Left colon (tissue), 2 donors: Measurements from ENCODE around the gene EGR2. TPM values are rescaled to one million over a fixed set of nuclear protein-coding genes. Genes with fewer than 3 reads are reported as not detected.

Source experiments
- ATAC-seq: fragments of 200-7000 bp; cut with Tn5 transposase; one replicate; pipeline ENCODE4 v1.9.1; 2020; ENCODE audit warnings: mild to moderate bottlenecking, moderate library complexity
- DNase-seq, 2 donors: peaks; one replicate each; pipeline ENCODE4 v3.0.0-alpha.2; 2020
- intact Hi-C, 2 donors: fragments of 100-400 bp; cut with DNase I in 1 of 2; cut with micrococcal nuclease in 1 of 2; formaldehyde crosslinking; loops; one replicate each; pipeline versions ENCODE4 v1.11.2 to v1.14.0; 2022; cut with DNase I, micrococcal nuclease
- long read RNA-seq: library from polyadenylated mRNA; unstranded; transcript quantifications from one replicate; pipeline ENCODE4 v2.0.0, GENCODE V29; 2021
- total RNA-seq, 2 donors: library from RNA; stranded (reverse); fragmentation: NEBNext Ultra II Directional; extraction: Animal tissue kit (Norgen Biotek cat#: 25700); gene quantifications; one replicate each; pipeline ENCODE4 v1.2.1, GENCODE V29; 2021
- donor health status: DM: no; HTN: no; CAD: no.
- donor health status: DM: yes; HTN: yes; CAD: no.

The EGR2 gene
- 1 to 10 TPM; 1.1 to 1.2 TPM for total RNA-seq
- long read RNA-seq, partial matches to known transcripts = 0 of 3 reads
- long read RNA-seq, other reads (novel, unspliced or antisense) = 3 of 3 reads

DNA sequence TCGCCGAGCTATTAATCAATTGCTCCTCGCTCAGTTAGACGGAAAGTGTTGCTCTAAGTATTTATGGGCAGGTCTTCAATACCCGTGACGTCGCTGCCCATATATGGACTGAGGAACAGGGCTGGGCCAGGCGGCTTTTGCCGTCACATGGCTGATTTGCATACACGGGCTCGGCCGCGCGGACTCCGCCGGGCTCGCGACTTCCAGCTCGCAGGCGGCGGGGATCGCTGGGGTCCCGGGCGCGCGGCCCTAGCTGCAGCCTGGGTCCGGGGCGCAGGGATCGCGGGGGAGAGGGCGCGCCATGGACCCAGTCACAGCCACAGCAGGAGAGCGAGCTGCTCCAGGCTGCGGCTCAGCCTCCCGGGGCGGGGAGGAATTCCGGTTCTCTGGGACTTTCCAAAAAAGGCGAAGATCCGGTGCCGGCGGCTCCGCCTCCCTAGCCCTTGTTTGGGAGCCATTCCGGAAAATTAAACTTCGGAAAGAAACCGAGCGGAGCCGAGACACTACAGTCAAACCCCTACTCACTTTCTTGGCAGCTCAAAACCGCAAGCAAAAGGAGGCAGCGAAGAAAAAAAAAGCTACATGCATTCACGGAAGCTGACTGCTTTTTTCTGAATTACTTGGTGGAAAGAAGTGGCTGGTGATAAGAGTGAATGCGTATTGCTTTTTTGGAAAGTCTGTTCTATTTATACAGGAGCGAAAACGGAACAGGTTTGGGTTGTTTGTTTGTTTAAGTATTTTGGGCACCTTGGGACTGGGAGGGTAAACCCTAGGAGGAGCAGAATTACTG, at the start of gene EGR2:
EGR2 (minus strand) TSS at position 36 of the 790 bp plus-strand sequence. CDS start 337 bp downstream, outside the sequence.
- ATAC-seq (peak; percentile 88), DNase-seq (peak; percentile 94 to 95)
- intact Hi-C loops = loop anchor here in 1 of 2 donors (5.0 to 10.0 kb wide), 2 partner anchors 224 to 338 kb away; no protein-coding TSS in a partner anchor

DNA sequence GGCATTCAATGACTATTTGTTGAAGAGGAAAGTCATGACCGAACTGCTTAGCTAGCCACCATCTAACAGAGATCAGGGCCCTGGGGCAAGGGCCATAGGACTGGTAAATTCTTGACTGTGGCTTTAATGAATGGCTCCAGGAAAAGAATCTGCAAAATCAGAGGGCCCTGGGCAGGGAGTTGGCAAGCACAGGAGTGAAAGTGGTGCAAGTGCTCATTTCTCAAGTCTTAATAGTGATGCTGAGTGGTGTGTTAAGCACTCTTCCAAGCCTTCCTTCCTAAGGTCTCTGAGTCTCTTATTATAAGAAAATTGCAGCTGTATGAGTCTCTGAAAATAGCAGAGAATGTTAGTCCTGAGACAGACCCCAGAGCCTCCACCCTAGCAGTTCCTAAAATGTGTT, 46.3 kb upstream of the EGR2 start:
- ATAC-seq (no peak), DNase-seq (no peak)
- intact Hi-C loops = no loop called here

DNA sequence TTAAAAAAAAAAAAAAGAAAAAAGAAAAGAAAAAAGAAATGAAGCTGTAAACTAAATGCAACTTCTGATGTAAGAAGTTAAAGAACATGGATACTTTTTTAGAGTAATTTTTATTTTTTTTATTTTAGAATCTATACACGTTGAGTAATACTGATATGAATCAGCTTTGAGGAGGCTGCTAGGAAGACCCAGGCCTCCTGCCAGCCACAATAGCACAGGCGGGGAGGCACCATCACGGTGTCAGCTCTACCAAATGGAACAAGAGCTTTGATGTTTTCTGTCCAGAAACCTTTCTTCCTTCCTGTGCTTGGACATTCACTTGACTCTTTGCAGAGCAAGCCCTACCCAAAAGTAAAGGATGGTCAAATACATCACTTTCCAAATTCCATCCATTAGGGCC, 45.3 kb upstream of the EGR2 start:
- ATAC-seq = no peak
- intact Hi-C loops = no loop called here

DNA sequence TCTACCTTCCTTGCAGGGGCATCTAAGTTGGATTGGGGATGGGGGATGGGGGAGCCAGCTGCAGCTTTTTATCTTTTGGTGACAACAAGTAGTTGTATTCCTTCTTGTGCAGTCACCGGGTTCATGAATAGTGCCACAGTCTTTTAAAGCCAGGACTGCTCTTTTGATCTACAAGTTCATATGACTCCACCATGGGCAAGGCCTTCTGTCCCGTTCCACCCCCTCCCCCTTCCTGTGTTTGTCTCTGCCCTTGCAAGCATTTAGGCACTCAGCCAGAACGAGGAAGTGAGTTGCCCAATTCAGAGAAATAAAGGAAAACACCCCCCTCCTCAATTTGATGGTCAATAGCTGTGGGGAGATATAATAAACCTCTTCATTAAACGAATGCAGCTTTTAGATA, 44.8 kb upstream of the EGR2 start:
- intact Hi-C loops = no loop called here
- no peak for DNase-seq
- ATAC-seq = no peak

More for the DNA sequence above, 45.3 kb upstream of the EGR2 start:
- no peak for DNase-seq

DNA sequence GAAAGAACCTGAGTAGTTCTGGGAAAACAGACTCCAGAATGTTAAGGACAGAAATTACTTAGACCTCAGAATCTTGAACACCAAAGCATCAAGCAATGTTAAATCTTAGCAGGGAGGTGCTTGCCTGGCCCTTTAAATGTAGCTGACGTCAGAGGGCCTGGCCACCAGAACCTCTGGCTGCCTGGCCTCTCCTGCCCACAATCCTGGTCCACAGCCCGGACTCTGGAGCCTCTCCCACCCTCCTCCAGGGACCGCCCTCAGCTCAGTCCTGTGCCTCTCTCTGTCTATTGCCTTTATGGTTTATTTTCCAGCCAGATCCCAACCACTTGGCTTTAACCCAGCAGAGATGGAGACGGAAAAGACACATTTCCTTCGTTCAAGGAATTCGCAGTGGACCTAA, 42.2 kb upstream of the EGR2 start:
- intact Hi-C loops = no loop called here
- ATAC-seq (no peak), DNase-seq (peak in 1 of 2 donors; percentile 5)

DNA sequence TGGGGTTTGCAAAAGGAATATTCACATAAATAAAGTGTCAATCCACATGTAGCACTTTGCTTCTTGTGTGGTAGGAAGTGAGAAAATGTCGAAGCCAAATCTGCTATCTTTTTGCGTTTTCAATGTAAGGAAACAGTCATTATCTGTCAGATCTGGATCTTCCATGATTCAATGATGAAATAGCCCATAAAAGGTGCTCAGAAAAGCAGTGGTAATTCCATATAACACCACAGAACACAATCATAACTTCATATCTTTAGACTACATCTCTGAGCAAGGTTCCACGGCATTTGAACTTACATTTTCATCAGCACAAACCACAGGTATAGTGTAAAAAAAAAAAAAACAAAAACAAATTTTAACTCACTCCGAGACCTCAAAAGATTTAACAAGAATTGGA, 39.9 kb upstream of the EGR2 start:
- ATAC-seq = no peak
- intact Hi-C loops = no loop called here
- no peak for DNase-seq

DNA sequence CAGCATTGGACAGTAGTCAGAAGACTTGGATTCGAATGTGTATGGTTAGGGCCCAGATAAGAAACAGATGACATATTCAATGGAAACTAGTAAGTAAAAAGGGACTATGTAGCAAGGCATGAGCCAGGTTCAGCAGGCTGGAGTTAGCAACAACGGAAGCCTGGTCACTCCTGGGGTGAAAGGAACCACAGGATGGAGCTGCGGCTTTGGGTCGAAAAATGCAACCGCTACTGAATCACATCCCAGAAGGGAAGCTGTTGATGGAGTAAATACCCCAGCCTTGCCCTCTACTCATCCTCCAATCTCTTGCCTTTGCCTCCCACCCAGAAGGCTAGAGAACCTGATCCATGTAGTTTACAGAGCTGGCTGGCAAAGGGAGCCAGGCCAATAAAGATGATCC, 37.5 kb upstream of the EGR2 start:
- DNase-seq (no peak), ATAC-seq (no peak)
- intact Hi-C loops = no loop called here

DNA sequence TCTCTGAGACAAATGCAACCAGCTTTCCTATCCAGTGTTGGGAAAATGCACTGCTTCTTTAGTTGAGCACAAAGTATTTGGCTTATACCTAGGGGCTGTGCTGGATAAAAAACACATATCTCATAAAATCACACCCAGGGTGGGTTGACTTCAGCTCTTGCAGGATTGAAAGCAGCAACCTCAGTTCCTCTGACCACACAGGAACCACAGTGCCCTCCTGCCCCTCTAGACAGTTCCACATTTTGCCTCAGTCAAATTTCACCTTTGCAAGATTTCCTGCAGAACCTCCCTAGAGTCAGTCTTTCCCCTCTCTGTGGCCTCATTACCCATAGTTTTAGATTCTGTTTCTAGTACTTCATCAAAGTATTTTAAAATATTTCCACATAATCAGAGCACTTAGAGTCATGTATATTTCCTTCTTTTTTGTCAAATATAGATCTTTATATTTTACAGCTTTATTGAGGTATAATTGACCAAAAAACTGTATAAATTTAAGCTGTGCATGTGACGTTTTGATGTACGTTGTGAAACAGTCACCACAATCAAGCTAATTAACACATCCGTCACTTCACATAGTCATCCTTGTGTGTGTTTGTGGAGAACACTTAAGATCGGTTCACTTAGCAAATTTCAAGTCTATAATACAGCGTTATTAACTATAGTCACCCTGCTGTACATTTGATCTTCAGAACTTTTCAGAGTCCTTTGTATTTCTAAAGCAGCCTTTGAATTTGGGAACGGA, 37.0 kb upstream of the EGR2 start:
- DNase-seq (no peak), ATAC-seq (no peak)
- intact Hi-C loops = no loop called here

DNA sequence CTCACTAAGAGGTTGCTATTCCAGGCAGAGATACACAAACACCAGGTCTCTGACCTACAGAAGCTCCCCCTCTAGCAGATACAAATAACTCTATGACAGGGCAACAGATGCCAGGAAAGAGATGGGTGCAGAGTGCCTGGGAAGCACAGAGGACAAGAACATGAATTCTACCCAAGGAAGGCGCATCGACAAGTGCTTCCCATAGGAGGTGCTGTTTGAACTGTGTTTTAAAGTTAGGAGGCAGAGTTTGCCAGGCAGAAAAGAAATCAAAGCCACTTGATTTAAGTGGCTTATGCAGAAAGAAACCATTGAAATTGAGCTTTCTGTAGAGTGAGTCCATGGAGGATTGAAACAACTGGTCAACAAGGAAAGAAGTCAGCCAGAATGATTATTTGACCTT, 35.3 kb upstream of the EGR2 start:
- DNase-seq (no peak), ATAC-seq (no peak)
- intact Hi-C loops = no loop called here

DNA sequence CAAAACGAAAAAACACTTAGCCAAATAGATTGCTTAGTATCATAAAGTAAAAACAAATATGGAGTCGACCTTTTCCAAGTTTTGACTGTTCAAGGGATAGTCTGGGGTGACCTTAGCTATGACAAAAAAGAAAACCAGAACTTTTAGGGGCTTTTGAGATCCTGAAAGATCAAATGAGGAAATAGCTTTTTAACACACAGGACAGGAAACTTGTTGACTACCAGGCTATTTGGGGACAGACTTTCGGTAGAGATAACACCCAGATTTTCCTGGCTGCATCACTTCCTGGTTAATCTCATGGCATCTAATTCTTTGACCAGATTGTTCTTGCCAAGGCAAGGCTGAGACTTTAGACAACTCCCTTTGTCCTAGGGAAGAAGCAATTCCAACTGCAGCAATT, 34.5 kb upstream of the EGR2 start:
- no peak for ATAC-seq
- intact Hi-C loops = no loop called here
- DNase-seq = no peak

DNA sequence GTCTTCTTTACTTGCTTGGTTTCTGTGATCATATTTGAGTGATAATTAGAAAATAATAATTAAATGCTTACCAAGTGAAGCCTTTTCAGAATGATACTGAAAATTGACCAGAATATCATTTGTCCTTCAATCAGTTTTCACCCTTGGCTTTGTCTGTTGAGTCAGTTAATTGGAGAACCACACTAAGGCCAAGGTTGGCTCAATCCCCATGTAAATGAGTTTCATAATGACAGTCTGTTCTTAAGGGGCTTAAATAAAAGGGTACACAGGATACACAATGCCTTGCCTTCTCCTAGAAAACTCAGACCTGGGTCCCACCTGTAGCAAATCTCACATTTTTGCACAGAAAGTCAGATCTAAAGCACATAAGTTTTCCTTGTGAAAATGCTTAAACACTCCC, 31.3 kb upstream of the EGR2 start:
- no peak for ATAC-seq
- DNase-seq = no peak
- intact Hi-C loops = no loop called here

DNA sequence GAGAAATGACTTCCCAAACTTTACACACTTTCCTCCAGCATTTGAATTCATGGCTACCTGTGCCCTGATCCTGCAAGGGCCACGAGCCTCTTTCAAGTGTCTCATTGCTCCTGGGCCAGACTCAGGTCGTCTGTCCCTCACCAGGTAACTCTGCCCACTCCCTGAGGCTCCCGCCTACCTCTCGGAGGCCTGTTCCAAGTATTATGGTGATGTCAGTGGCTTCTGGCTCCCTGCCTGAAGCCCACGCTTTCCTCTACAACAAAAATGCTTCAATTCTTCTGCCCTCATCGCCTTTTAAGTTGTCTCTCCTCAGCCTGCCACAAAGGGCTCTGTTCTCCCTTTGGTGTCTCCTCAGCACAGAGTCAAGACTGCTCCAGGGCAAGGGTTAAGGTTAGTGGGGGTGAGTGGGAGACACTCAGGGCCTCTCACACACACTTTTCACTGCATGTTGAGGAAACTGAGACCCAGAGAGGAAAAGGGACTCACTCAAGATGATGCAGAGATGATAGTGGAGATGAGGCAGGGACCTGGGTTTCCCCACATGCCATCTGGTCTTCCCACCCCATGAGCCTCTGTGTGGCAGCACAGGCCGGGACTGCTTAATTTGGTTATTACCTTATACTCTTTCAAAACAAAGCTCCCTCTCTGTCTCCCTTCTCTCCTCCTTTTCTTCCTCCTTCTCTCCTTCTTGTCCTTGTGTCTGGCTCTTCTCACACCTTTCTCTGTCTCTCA, 28.3 kb upstream of the EGR2 start:
- intact Hi-C loops = no loop called here
- ATAC-seq (no peak), DNase-seq (no peak)

DNA sequence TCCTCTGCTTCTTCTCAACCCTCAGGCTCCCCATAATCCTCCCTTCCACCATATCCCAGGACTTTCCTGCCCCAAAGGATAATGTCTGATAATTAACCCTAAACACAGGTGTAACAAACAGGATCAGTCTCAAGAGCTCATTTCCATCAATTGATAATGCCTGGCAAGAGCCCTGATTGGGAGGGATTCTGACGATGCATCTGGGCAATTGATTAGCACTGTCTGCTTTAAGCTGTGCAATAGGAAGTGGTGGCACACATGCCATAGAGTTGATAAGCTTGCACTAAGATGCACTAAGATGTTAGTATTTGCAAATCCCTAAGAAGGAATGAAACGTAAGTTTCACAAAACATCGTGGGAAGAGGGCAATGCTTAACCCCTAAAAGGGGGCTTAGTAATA, 27.4 kb upstream of the EGR2 start:
- DNase-seq (no peak), ATAC-seq (no peak)
- intact Hi-C loops = no loop called here

DNA sequence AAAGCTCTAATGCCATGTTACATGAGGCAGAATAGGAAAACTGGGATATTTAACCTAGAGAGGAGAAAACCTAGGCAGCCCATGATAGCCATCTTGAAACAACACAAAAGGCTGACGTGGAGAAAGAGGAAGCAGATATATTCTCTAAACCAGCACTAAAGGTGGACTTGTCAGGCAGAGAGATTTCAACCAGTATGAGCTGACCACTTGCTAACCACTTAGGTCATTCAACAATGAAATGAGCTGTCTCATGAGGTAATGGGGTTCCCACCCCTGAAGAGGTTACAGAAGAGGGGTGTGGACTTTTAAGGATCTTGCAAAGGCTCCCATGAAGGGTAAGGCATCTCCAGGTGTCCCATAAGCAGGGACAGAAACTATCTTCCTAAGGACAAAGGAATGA, 26.8 kb upstream of the EGR2 start:
- intact Hi-C loops = no loop called here
- DNase-seq = no peak
- ATAC-seq = no peak

DNA sequence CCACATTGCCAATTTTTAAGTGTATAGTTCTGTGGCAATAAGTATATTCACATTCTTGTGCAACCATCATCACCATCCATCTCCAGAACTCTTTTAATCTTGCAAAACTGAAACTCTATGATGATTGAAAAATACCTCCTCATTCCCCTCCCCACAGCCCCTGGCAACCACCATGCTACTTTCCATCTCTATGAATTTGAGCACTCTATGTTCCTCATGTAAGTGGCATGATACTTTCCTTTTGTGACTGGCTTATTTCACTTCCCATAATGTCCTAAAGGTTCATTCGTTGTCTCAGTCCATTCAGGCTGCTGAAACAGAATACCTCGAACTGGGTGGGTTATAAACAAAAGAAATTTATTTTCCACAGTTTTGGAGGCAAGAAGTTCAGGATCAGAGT, 23.4 kb upstream of the EGR2 start:
- ATAC-seq = no peak
- DNase-seq = no peak
- intact Hi-C loops = no loop called here

DNA sequence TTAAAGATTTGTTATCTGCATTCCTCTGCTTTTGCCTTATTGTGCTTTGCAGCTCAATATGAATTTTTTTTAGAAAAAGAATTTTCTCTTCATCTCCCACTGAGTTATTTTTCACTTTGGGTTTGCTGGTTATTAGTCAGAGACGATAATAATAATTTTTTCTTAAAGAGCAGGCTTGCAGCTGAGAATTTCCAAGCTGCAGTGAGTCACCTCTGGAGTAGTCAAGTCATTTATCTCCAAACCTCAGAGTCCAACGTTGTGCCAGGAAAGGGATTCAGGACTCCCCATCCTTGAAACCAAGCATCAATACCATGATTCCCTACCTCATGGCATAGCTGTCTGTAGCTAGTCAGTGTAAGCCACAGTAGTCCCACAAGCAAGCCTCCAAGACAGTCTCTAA, 15.2 kb upstream of the EGR2 start:
- DNase-seq (no peak), ATAC-seq (no peak)
- intact Hi-C loops = no loop called here

DNA sequence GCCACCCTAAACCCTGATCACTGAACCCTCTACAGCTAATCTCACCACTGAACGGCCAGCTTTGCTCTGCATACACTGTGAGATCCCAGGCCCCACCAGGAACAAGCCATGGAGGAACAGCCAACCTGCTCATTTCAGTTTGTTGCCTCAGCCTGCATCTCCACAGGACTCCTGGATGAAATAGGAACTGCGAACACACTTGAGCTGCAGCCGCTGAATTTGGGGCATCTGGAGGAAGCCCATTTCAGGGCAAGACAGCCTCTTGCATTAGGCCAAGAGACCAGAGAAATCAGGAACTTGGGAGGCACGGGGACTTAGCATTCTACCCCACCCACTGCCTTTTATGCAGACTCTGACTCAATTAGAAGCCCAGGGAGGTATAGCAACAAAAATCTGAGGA, 14.5 kb upstream of the EGR2 start:
- intact Hi-C loops = no loop called here
- no peak for ATAC-seq
- DNase-seq = no peak

DNA sequence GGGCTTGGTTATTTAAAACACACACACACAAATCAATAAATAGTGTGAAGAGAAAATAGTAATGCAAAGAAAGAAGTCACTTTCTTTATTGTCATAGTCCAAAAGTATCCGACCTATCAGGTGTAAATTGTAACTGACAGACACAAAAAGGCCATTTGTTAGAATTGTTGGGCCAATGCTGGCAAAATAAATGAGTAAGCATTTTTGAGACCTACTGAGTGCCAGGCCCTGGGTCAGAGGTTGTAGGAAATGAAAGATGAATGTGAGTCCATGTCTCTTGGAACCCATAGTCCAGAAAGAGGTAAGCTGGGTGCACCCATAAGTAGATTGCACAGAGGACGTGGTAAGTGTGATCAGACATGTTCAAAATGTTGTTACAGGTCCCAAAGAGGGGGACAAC, 13.5 kb upstream of the EGR2 start:
- DNase-seq (no peak), ATAC-seq (no peak)
- intact Hi-C loops = no loop called here

DNA sequence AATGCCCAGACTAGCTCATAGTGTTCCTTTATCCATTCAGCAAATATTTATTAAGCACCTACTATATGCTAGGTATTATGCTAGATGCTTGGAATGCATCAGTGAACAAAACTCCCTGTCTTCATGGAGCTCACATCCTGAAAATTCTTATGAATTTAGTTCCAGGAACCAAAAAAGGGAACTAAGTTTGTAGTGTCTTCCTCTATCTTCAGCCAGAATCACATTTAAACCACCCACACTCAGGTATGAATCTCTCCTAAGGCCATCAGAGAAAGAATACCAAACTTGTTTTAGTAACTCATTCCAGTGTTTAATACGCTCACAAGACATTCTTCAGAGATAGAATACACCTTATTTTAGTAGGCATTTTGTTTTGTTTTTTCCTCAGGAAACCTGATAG, 10.1 kb upstream of the EGR2 start:
- intact Hi-C loops = no loop called here
- no peak for ATAC-seq
- no peak for DNase-seq

DNA sequence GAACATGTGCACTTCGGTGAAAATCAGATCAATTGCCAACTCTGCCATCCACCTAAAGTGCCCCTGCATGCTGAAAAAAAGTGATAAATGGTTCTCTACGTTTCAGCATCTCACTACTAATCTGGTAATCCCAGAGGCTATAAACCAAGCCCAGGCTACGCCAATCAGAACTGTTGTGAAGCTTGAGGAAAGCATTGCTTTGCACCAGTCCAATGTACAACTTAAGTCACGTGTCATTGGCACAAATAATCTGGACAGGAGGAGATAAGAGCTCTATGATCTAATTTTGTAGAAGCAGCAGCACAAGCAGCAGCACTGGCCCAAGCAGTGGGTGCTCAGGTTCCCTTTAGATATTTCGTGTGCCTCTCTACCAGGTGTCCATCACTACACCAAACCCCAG, 4.4 kb upstream of the EGR2 start:
- no peak for ATAC-seq
- intact Hi-C loops = no loop called here

More for the DNA sequence above, 4.4 kb upstream of the EGR2 start:
- no peak for DNase-seq
